ENCODE data around the gene ARHGAP28.

DNA sequence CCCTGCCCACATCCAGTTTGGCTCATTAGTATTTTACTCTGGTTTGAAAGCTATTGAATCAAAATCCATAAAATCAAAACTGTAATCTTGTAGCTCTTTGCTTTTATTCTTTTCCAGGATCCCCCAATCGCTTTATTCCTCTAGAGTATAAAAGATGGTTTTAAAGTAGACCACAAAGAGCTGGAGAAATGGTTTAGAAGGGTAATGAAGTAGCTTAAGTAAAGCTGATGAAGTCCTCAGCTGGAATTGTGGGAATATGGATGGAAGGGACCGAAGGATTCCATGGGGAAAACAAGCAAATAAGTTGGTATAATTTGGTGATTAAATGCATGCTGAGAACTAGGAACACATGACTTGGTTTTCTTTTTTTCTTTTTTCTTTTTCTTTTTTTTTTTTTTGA, 12.3 kb downstream of the ARHGAP28 start:
- TF ChIP-seq, protein P1, sequence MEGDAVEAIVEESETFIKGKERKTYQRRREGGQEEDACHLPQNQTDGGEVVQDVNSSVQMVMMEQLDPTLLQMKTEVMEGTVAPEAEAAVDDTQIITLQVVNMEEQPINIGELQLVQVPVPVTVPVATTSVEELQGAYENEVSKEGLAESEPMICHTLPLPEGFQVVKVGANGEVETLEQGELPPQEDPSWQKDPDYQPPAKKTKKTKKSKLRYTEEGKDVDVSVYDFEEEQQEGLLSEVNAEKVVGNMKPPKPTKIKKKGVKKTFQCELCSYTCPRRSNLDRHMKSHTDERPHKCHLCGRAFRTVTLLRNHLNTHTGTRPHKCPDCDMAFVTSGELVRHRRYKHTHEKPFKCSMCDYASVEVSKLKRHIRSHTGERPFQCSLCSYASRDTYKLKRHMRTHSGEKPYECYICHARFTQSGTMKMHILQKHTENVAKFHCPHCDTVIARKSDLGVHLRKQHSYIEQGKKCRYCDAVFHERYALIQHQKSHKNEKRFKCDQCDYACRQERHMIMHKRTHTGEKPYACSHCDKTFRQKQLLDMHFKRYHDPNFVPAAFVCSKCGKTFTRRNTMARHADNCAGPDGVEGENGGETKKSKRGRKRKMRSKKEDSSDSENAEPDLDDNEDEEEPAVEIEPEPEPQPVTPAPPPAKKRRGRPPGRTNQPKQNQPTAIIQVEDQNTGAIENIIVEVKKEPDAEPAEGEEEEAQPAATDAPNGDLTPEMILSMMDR (IDR thresholded peaks at IDR 0.05) = no peak
- TF ChIP-seq POLR2AphosphoS5 (IDR thresholded peaks at IDR 0.05; ENCODE audit: low read depth, low read length) (no peak), TAF1 (IDR thresholded peaks at IDR 0.05; ENCODE audit: borderline replicate concordance, low read depth, low read length) (no peak), ELF1 (IDR thresholded peaks at IDR 0.05) (no peak)
